Stimulated activated CD4-positive, alpha-beta T cell treated with anti-CD3 and anti-CD28 coated beads, Interleukin-1b, Interleukin-23, amount 100 ng/mL, for 4 hours (primary cell): ENCODE measurements around the gene ANKRD13D.

ENCODE experiments used
- DNase-seq, 2 donors: peaks; one replicate each; pipeline ENCODE4 v3.0.0-alpha.2; 2020; ENCODE audit warnings: low read depth in 2 of 2

Gene ANKRD13D

DNA sequence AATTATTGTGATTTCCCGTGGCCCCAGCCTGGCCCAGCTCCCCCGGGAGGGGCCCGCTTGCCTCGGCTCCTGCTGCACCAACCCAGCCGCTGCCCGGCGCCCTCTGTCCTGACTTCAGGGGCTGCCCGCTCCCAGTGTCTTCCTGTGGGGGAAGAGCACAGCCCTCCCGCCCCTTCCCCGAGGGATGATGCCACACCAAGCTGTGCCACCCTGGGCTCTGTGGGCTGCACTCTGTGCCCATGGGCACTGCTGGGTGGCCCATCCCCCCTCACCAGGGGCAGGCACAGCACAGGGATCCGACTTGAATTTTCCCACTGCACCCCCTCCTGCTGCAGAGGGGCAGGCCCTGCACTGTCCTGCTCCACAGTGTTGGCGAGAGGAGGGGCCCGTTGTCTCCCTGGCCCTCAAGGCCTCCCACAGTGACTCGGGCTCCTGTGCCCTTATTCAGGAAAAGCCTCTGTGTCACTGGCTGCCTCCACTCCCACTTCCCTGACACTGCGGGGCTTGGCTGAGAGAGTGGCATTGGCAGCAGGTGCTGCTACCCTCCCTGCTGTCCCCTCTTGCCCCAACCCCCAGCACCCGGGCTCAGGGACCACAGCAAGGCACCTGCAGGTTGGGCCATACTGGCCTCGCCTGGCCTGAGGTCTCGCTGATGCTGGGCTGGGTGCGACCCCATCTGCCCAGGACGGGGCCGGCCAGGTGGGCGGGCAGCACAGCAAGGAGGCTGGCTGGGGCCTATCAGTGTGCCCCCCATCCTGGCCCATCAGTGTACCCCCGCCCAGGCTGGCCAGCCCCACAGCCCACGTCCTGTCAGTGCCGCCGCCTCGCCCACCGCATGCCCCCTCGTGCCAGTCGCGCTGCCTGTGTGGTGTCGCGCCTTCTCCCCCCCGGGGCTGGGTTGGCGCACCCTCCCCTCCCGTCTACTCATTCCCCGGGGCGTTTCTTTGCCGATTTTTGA, 3.3 kb upstream of the ANKRD13D start:
- no peak for DNase-seq

- DNase-seq, result no peak
These were observed 2.3 kb upstream of the ANKRD13D start for GRCh38 chr11:67286621-67287333.

GRCh38 chr11:67287355-67288197, 1.5 kb upstream of the ANKRD13D start:
- DNase-seq, result no peak

DNA sequence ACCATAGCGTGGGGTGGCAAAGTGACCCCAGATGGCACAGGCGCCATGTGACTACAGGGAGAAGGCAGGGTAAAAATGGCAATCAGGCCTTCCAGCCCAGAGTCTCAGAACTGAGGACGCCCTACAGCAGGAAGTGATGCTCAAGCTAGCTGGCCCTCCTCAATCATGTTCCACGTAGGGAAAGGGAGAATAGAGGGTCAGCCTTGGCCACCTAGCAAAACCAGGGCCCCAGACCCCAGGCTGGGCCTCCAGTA, 978 bp upstream of the ANKRD13D start:
- DNase-seq, result no peak

DNA sequence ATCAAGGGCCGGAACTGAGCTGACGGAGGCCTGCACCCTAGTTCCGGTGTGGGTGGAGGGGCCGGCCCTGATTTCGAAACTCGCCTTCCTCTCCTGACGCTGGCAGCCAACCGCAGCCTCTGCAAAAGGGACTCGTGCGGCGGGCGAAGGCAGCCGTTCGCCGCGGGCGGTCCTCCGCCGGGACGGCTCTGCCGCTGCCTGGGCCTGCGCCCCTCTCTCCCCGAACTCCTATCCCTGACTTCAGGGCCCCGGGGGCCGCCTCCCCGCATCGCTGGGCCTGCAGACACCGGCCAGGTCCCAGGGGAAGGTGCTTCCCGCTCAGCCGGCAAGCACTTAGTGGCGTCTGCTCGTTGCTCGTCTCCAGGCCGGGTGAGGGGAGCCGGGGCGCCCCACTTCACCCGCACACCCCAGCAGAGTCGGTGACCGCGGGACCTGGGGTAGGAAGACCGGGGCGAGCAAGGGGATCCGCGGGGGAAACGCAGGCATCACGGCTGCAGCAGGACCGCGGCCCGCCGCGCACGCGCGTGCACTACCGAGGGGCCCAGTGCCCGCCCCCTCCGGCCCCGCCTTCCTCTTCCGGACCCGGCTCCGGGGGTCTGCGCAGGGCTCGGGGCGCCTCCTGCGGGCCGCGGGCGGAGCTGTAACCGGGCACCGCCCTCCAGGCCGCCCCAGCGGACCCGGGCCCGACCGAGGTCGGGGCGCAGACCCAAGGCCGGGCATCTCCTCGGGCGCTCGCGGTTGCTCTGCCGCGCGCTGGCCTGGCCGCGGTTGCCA, 464 bp upstream of the ANKRD13D start:
- peak; percentile 75 to 87 for DNase-seq

DNA sequence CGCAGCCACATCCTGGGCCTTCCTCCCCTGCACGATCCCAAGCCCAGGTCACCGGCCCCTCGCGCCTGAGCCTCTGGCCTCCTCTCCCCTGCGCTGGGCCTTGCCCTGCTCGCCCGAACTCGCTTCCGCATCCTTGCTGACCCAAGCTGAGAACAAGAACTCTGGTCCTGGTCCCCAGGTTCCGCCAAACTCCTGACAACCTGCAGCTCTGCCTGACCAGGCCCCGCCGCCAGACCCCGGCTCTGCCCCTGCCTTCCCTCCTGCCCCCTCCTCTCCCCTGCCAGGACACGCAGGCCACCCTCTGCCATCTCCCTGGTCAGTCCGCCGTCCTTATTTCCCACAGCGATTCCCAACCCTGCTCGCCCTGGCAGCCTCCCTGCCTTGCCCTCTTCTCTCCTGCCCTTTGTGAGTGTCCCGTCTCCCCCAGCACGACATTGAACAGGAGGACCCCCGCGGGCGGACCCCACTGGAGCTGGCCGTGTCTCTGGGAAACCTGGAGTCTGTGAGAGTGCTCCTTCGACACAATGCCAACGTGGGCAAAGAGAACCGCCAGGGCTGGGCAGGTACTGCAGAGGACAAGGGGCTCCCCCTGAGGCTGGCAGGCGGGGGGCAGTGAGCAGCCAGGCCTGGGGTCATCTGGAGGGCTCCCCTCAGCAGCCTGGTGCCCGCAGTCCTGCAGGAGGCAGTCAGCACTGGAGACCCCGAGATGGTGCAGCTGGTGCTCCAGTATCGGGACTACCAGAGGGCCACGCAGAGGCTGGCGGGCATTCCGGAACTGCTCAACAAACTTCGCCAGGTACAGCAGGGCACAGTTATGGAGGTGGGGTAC, 762 bp downstream of the ANKRD13D start:
- no peak for DNase-seq

- no peak for DNase-seq
These were observed 1.7 kb downstream of the ANKRD13D start for GRCh38 chr11:67290801-67291200.

DNA sequence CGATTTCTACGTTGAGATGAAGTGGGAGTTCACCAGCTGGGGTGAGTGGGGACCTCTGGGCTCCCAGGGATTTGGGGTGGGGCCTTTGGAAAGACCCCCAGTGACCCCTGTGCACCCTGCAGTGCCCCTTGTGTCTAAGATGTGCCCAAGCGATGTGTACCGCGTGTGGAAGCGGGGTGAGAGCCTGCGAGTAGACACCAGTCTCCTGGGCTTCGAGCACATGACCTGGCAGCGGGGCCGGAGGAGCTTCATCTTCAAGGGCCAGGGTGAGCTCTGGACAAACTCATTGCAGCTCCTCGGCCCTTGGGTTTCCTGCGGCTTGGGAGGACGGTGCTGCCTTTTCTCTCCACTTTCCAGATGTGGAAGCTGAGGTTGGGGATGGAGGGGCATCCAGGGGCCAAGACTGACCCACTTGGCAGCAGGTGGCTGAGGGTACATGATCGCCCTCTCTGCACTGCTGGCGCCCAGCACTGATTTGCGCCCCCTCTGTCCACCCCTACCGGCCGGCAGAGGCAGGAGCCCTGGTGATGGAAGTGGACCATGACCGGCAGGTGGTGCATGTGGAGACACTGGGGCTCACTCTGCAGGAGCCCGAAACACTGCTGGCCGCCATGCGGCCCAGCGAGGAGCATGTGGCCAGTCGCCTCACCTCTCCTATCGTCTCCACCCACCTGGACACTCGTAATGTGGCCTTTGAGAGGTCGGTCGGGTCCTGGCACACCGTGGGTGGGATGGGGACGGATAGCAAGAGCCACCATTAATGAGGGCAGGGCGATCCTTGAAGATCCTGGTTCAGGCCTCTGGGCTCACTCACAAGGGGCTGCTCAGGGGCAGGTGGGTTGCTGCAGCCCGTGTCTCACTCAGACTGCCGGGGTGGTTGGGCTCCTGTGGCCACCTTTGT, 2.6 kb downstream of the ANKRD13D start:
- no peak for DNase-seq

GRCh38 chr11:67292671-67293070, 3.6 kb downstream of the ANKRD13D start:
- no peak for DNase-seq

DNA sequence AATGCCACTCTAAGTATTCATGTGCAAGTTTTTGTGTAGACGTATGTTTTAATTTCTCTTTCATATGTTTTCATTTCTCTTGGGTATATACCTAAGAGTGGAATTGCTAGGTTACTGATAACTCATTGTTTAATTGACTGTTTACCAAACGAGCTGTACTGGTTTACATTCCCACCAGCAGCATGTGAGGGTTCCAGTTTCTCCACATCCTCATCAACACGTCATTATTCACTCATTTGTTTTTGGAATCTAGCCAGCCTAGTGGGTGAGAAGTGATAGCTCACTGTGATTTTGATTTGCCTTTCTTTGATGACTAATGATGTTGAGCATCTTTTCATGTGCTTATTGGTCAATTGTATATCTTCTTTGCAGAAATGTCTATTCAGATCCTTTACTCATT, 4.0 kb downstream of the ANKRD13D start:
- DNase-seq, result no peak

GRCh38 chr11:67295846-67296245, 6.7 kb downstream of the ANKRD13D start:
- no peak for DNase-seq

DNA sequence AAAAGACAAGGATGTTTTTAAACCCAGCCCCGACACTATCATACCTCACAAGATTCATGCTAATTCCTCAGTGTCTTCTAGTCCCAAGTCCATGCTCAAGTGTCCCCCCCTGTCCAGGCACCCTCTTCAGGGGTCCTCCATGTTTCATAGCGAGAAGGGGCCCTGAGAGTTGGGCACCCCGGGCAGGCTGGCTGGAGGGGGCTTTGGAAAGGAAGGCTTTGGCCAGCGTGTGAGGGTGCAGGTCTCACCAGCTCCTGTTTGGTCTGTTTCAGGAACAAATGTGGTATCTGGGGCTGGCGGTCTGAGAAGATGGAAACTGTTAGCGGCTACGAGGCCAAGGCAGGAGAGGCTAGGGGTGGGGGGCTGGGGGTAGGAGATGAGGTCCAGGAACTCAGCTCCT, 9.7 kb downstream of the ANKRD13D start:
- no peak for DNase-seq

DNA sequence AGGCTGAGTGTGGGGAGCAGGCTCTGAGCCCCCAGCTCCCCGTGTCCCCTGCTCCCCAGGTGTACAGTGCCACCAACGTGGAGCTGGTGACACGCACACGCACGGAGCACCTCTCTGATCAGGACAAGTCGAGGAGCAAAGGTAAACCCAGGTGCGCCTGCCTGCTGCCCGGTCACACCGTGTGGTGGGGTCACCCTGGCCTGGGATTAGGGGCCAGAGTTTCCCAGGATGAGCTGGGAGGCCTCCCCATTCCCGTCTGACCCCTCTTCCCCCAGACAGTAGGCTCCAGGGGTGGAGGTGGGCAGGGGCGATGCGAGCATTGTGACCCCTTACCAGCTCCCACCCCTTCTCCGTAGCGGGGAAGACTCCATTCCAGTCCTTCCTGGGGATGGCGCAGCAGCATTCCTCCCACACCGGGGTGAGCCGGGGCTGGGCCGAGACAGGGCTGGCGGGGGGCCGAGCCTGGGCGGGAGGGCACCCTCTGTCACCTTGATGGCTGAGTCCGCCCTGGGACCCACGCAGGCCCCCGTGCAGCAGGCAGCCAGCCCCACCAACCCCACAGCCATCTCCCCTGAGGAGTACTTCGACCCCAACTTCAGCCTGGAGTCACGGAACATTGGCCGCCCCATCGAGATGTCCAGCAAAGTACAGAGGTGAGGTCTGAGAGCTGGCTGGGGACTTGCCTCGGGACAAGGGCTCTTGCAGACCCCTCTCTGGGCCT, 10.5 kb downstream of the ANKRD13D start:
- no peak for DNase-seq

DNA sequence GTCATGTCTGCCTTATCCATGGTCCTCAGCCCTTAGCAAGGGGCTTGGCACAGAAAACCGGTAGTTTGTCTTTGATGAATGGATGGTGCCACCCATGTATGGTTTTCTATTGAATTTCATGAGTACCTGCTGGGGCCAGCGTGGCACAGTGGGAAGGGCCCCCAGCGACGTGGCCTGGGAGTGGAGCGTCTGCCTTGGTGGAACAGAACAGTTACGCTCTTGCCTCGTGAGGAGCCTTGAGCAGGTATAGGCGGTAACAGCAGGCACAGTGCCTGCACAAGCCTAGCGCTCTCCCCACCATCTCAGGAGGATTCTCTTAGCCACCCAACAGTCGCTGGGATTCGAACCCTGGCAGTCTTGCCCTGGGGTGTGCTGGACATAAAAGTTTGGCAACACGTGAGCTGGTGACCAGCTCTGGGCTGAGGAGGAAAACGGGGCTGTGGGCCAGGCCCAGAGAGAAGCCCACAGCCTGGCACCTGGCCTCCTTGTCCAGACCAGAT, 11.2 kb downstream of the ANKRD13D start:
- no peak for DNase-seq

GRCh38 chr11:67300756-67301312, 11.7 kb downstream of the ANKRD13D start:
- no peak for DNase-seq

GRCh38 chr11:67301313-67301921, 12.3 kb downstream of the ANKRD13D start:
- no peak for DNase-seq

GRCh38 chr11:67301951-67302516, 12.9 kb downstream of the ANKRD13D start:
- no peak for DNase-seq
